ENCODE measurements around the gene CSNK1G1.
A peak's percentile ranks its signal among the peaks of the same experiment; 100 is the strongest.

Gene CSNK1G1

DNA sequence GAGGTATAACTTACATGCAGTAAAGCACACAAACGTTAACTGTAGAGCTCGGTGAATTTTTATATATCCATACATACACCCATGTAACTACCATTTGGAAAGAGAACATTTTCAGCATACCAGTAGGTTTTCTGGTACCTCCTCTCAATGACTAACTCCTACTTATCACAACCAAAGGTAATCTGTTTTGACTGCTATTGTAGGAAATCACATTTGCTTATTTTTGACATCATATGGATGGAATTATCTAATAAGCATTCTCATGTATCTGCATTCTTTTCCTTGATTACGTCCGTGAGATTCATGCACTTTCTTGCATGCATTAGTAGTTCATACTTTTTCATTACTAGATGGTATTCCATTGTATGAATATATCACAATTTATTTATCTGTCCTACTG lies 76.8 kb downstream of the CSNK1G1 start:
- no peak overlapping the region for H2BK120ac ChIP-seq (ENCODE audit: insufficient read depth, low read length, poor library complexity)
- H2AK5ac ChIP-seq (ENCODE audit: low read length): no peak overlapping the region
- DNase-seq: peak in 1 of 2 donors; percentile 54
- no peak overlapping the region for H4K12ac ChIP-seq (ENCODE audit: low read depth, low read length)
- H3K4me3 ChIP-seq (ENCODE audit: low read depth, low read length): no peak overlapping the region
- peaks cover 0 to 2% of the 10 kb centered on the region in 2 experiments for H3K36me3 ChIP-seq (ENCODE audit: control insufficient read depth in 1 of 2, insufficient read depth in 2 of 2, low read length in 2 of 2)
- H2AFZ ChIP-seq (ENCODE audit: insufficient read depth, low read length, poor library complexity): no peak overlapping the region
- H3K9ac ChIP-seq (ENCODE audit: low read length): no peak overlapping the region
- no peak overlapping the region for H3K4me2 ChIP-seq (ENCODE audit: low read length)
- H3K79me1 ChIP-seq (ENCODE audit: low read length): no peaks in the 10 kb centered on the region
- no peak overlapping the region for H4K8ac ChIP-seq (ENCODE audit: low read depth, low read length)
- WGBS (ENCODE audit: extremely low coverage, insufficient coverage, insufficient read length): no CpG with 5 or more reads among the region's 4 CpGs
- no peak overlapping the region for H3K4ac ChIP-seq (ENCODE audit: low read depth, low read length)
- no peaks in the 10 kb centered on the region for H3K79me2 ChIP-seq (ENCODE audit: control insufficient read depth, insufficient read depth, low read length, poor library complexity)
- no peak overlapping the region for H3K14ac ChIP-seq (ENCODE audit: low read length)
- H3K4me1 ChIP-seq (ENCODE audit: control insufficient read depth in 1 of 2, insufficient read depth in 2 of 2, low read length in 2 of 2): no peaks in the 10 kb centered on the region
- H3K27me3 ChIP-seq (ENCODE audit: insufficient read depth, low read length): no peaks in the 10 kb centered on the region
- H4K91ac ChIP-seq (ENCODE audit: low read depth, low read length): no peak overlapping the region
- H3K27ac ChIP-seq (ENCODE audit: low read depth, low read length): no peak overlapping the region
- H3K23ac ChIP-seq (ENCODE audit: low read length): no peak overlapping the region
- no peak overlapping the region for H2BK5ac ChIP-seq (ENCODE audit: low read depth, low read length, poor library complexity)
- no peaks in the 10 kb centered on the region for H3K9me3 ChIP-seq (ENCODE audit: insufficient read depth, low read depth, low read length)
- H3K18ac ChIP-seq (ENCODE audit: low read length): no peak overlapping the region
- H2BK12ac ChIP-seq (ENCODE audit: low read length): no peak overlapping the region

DNA sequence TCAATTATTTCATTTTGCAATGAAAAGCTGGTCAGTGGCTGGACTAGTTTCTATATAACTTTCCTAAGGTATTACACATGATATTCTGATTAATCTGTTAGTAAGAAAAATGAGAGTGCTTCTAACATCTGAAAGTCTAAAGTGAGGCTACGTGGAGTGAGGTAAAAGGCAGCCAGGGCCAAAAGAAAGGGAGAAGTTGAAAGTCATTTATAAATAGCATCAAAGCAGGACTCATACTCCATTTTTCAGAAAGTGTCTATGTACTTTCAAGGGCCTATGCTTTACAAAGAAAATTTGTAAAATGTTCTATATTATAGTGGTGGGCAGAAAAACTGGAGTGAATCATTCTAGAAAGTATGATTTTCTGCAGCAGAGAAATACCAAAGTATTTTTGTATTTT lies 80.0 kb downstream of the CSNK1G1 start:
- Histone ChIP-seq H3K4ac (ENCODE audit: low read depth, low read length) (no peak overlapping the region), H3K27ac (ENCODE audit: low read depth, low read length) (no peak overlapping the region), H2AK5ac (ENCODE audit: low read length) (no peak overlapping the region), H3K27me3 (ENCODE audit: insufficient read depth, low read length) (no peaks in the 10 kb centered on the region), H3K9me3 (ENCODE audit: insufficient read depth, low read depth, low read length) (no peaks in the 10 kb centered on the region), H3K4me3 (ENCODE audit: low read depth, low read length) (no peak overlapping the region), H2BK12ac (ENCODE audit: low read length) (no peak overlapping the region), H3K9ac (ENCODE audit: low read length) (no peak overlapping the region), H3K4me2 (ENCODE audit: low read length) (no peak overlapping the region), H3K23ac (ENCODE audit: low read length) (no peak overlapping the region), H3K18ac (ENCODE audit: low read length) (no peak overlapping the region), H3K36me3 (ENCODE audit: control insufficient read depth in 1 of 2, insufficient read depth in 2 of 2, low read length in 2 of 2) (peaks cover 0 to under 1% of the 10 kb centered on the region in 2 experiments), H3K79me1 (ENCODE audit: low read length) (no peaks in the 10 kb centered on the region), H3K4me1 (ENCODE audit: control insufficient read depth in 1 of 2, insufficient read depth in 2 of 2, low read length in 2 of 2) (no peaks in the 10 kb centered on the region), H2BK120ac (ENCODE audit: insufficient read depth, low read length, poor library complexity) (no peak overlapping the region), H4K12ac (ENCODE audit: low read depth, low read length) (no peak overlapping the region), H3K14ac (ENCODE audit: low read length) (no peak overlapping the region), H2BK5ac (ENCODE audit: low read depth, low read length, poor library complexity) (no peak overlapping the region), H4K91ac (ENCODE audit: low read depth, low read length) (no peak overlapping the region), H2AFZ (ENCODE audit: insufficient read depth, low read length, poor library complexity) (no peak overlapping the region), H4K8ac (ENCODE audit: low read depth, low read length) (no peak overlapping the region), H3K79me2 (ENCODE audit: control insufficient read depth, insufficient read depth, low read length, poor library complexity) (no peaks in the 10 kb centered on the region)
- WGBS (ENCODE audit: extremely low coverage, insufficient coverage, insufficient read length): no CpG with 5 or more reads among the region's 1 CpG
- DNase-seq: no peak

DNA sequence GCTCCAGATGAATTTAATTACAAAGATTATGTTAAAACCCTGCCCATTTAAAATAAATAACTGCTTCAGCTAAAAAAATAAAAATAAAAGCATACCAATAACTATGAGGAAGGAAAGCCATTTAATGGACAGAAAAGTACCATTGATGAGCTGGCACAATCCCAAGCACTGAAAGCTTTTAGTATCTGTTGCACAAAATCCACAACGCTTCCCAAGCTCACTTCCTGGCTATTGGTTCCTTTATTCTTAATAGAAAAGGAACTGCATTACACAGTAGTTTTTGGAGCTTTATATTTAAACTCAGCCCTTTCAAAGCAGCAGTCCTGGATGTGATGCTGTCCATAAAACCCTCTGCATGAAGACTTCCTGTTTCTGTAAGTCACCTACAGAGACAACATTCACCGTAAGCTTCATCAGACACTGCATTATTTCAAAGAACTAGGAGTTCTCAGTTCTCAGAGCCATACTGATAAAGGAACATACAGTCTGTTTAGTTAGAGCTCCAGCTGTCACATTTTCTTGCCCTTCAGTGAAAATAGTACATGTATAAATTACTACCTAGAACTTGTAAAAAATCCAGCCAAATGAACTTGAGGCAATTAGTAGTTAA lies 81.5 kb downstream of the CSNK1G1 start:
- Histone ChIP-seq H3K27ac (ENCODE audit: low read depth, low read length) (no peak overlapping the region), H2BK5ac (ENCODE audit: low read depth, low read length, poor library complexity) (no peak overlapping the region), H3K9ac (ENCODE audit: low read length) (no peak overlapping the region), H4K12ac (ENCODE audit: low read depth, low read length) (no peak overlapping the region), H3K4me3 (ENCODE audit: low read depth, low read length) (no peak overlapping the region), H2AK5ac (ENCODE audit: low read length) (no peak overlapping the region), H2BK12ac (ENCODE audit: low read length) (no peak overlapping the region), H3K9me3 (ENCODE audit: insufficient read depth, low read depth, low read length) (no peaks in the 10 kb centered on the region), H3K36me3 (ENCODE audit: control insufficient read depth in 1 of 2, insufficient read depth in 2 of 2, low read length in 2 of 2) (no peaks in the 10 kb centered on the region), H4K91ac (ENCODE audit: low read depth, low read length) (no peak overlapping the region), H3K14ac (ENCODE audit: low read length) (no peak overlapping the region), H4K8ac (ENCODE audit: low read depth, low read length) (no peak overlapping the region), H2BK120ac (ENCODE audit: insufficient read depth, low read length, poor library complexity) (no peak overlapping the region), H3K4me2 (ENCODE audit: low read length) (no peak overlapping the region), H3K18ac (ENCODE audit: low read length) (no peak overlapping the region), H2AFZ (ENCODE audit: insufficient read depth, low read length, poor library complexity) (no peak overlapping the region), H3K4ac (ENCODE audit: low read depth, low read length) (no peak overlapping the region), H3K79me1 (ENCODE audit: low read length) (no peaks in the 10 kb centered on the region), H3K79me2 (ENCODE audit: control insufficient read depth, insufficient read depth, low read length, poor library complexity) (no peaks in the 10 kb centered on the region), H3K4me1 (ENCODE audit: control insufficient read depth in 1 of 2, insufficient read depth in 2 of 2, low read length in 2 of 2) (no peaks in the 10 kb centered on the region), H3K27me3 (ENCODE audit: insufficient read depth, low read length) (no peaks in the 10 kb centered on the region), H3K23ac (ENCODE audit: low read length) (no peak overlapping the region)
- no peak for DNase-seq
- WGBS (ENCODE audit: extremely low coverage, insufficient coverage, insufficient read length): no CpG with 5 or more reads among the region's 2 CpGs

DNA sequence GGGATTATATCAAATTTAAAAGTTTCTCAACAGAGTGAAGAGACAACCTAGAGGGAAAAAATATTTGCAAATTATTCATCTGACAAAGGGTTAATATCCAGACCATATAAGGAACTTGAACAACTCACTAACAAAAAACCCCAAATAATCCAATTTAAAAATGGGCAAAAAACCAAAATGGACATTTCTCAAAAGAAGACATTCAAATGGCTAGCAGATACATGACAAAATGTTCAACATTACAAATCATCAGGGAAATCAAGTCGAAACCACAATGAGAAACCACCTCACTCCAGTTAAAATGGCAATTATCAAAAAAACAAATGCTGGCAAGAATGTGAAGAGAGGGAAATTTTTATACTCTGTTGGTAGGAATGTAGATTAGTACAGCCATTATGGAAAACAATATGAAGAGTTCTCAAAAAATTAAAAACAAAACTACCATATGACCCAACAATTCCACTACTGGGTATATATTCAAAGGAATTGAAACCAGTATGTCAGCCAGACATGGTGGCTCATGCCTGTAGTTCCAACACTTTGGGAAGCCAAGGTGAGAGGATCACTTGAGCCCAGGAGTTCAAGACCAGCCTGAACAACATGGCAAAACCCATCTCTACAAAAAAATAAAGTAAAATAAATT lies 88.5 kb downstream of the CSNK1G1 start:
- Histone ChIP-seq H2AFZ (ENCODE audit: insufficient read depth, low read length, poor library complexity) (no peak overlapping the region), H3K9me3 (ENCODE audit: insufficient read depth, low read depth, low read length) (no peaks in the 10 kb centered on the region), H3K79me1 (ENCODE audit: low read length) (no peaks in the 10 kb centered on the region), H3K14ac (ENCODE audit: low read length) (no peak overlapping the region), H2BK120ac (ENCODE audit: insufficient read depth, low read length, poor library complexity) (no peak overlapping the region), H3K79me2 (ENCODE audit: control insufficient read depth, insufficient read depth, low read length, poor library complexity) (no peaks in the 10 kb centered on the region), H3K4me3 (ENCODE audit: low read depth, low read length) (no peak overlapping the region), H4K91ac (ENCODE audit: low read depth, low read length) (no peak overlapping the region), H3K4me2 (ENCODE audit: low read length) (no peak overlapping the region), H3K18ac (ENCODE audit: low read length) (no peak overlapping the region), H4K8ac (ENCODE audit: low read depth, low read length) (no peak overlapping the region), H3K9ac (ENCODE audit: low read length) (no peak overlapping the region), H2AK5ac (ENCODE audit: low read length) (no peak overlapping the region), H3K23ac (ENCODE audit: low read length) (no peak overlapping the region), H2BK5ac (ENCODE audit: low read depth, low read length, poor library complexity) (no peak overlapping the region), H3K36me3 (ENCODE audit: control insufficient read depth in 1 of 2, insufficient read depth in 2 of 2, low read length in 2 of 2) (no peaks in the 10 kb centered on the region), H3K27me3 (ENCODE audit: insufficient read depth, low read length) (no peaks in the 10 kb centered on the region), H4K12ac (ENCODE audit: low read depth, low read length) (no peak overlapping the region), H2BK12ac (ENCODE audit: low read length) (no peak overlapping the region), H3K4ac (ENCODE audit: low read depth, low read length) (no peak overlapping the region), H3K27ac (ENCODE audit: low read depth, low read length) (no peak overlapping the region), H3K4me1 (ENCODE audit: control insufficient read depth in 1 of 2, insufficient read depth in 2 of 2, low read length in 2 of 2) (no peaks in the 10 kb centered on the region)
- WGBS (ENCODE audit: extremely low coverage, insufficient coverage, insufficient read length): no CpG with 5 or more reads among the region's 1 CpG
- DNase-seq: no peak
